ENCODE results near the gene AK8.

DNA sequence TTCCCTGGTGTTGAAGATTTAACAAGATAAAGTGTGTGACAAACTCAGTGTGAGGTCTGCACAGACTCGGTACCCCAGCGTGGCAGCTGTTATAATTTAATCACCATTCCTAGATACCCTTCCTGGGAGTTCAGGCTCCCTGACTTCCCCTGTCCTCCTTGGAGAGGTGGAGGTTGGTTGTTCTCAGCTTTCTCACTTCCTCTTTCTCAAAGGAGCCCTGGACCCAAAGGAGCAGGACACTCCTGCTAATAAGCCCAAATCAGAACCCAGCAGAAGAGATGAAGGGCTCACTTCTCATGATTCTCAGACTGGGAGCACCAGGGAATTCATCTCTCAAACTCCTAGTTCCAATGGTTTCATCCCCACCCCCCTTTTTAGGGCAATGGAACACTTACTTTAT, 149.6 kb downstream of the AK8 start:
- TF ChIP-seq FOXM1 (IDR thresholded peaks at IDR 0.05; ENCODE audit: borderline replicate concordance) (no peak), FOXK2 (IDR thresholded peaks at IDR 0.05) (no peak), LEF1 (IDR thresholded peaks at IDR 0.05; ENCODE audit: borderline replicate concordance) (no peak), SP1 (IDR thresholded peaks at IDR 0.05) (no peak), TARDBP (IDR thresholded peaks at IDR 0.05) (no peak)
